GM13976 (cell line): ENCODE measurements around the gene HYLS1.

Experiments used
- DNase-seq: peaks from one replicate; pipeline ENCODE4 v3.0.0; 2012; ENCODE audit warnings: low spot score
- CTCF ChIP-seq: IDR thresholded peaks from 2 replicates; pipeline ENCODE4 v1.5.1; 2012; ENCODE audit warnings: borderline replicate concordance, mild to moderate bottlenecking; ENCODE audit not compliant: insufficient read depth; ENCODE audit errors: extremely low read depth, missing control alignments, control extremely low read depth
- in situ Hi-C: fragments of 300-500 bp; cut with MboI; formaldehyde crosslinking; loops from one replicate; pipeline ENCODE4 v1.12.0; 2022; ENCODE audit warnings: low sequenced_read_pairs, mixed read lengths, inconsistent platforms; ENCODE audit not compliant: unreplicated experiment

HYLS1 gene

GRCh38 chr11:125948278-125949051 lies 61.0 kb downstream of the HYLS1 start:
- DNase-seq, result no peak
- TF ChIP-seq CTCF, result no peak
- in situ Hi-C loops, result no loop called here

- no peak for DNase-seq
- in situ Hi-C loops, result no loop called here
- no peak for TF ChIP-seq CTCF
Measured at GRCh38 chr11:125949271-125950177, 62.1 kb downstream of the HYLS1 start.

GRCh38 chr11:125950178-125950490 lies 62.7 kb downstream of the HYLS1 start:
- no peak for TF ChIP-seq CTCF
- in situ Hi-C loops, result no loop called here
- DNase-seq, result no peak
